GM18951 (cell line): ENCODE measurements around the gene PTPRB.
"Not testable (repeated sequence)": the region's sequence is repeated elsewhere in the genome, so short reads cannot be mapped to it uniquely, and the experiment has no call there.

ENCODE experiments used
- POLR2A ChIP-seq: IDR thresholded peaks from 4 replicates; pipeline ENCODE4 v1.6.1; 2011; ENCODE audit warnings: mild to moderate bottlenecking; ENCODE audit not compliant: insufficient read length, insufficient read depth; ENCODE audit errors: extremely low read depth
- in situ Hi-C: fragments of 300-500 bp; cut with MboI; formaldehyde crosslinking; loops from one replicate; pipeline ENCODE4 v1.12.0; 2022; ENCODE audit warnings: low sequenced_read_pairs, mixed read lengths, inconsistent platforms; ENCODE audit not compliant: unreplicated experiment

The PTPRB gene

GRCh38 chr12:70534466-70534865, 102.8 kb downstream of the PTPRB start:
- TF ChIP-seq POLR2A: no peak
- in situ Hi-C loops: no loop called here

- no peak for TF ChIP-seq POLR2A
- in situ Hi-C loops: no loop called here
Observed at GRCh38 chr12:70529647-70530046, 107.6 kb downstream of the PTPRB start.

GRCh38 chr12:70520847-70521246, 116.4 kb downstream of the PTPRB start:
- TF ChIP-seq POLR2A: no peak
- in situ Hi-C loops: no loop called here

DNA sequence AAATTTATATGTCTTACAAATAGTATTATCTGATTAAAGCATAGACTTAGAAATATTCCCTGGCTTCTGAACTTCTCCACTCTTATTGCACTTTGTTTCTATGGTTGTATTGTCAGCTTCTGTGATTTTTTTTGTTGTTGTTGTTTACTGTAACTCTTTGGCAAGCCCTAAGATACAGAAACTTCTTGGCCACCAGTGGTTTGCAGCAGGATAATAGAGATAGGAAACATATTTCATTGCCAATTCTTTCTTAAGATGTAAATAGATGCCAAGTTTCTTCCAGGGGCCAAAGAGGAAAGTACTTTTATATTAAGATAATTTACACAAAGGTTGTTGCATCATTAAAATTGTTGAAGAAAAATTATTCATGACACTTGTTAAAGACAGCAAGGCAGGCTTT, 123.8 kb downstream of the PTPRB start:
- TF ChIP-seq POLR2A: no peak
- in situ Hi-C loops: no loop called here

DNA sequence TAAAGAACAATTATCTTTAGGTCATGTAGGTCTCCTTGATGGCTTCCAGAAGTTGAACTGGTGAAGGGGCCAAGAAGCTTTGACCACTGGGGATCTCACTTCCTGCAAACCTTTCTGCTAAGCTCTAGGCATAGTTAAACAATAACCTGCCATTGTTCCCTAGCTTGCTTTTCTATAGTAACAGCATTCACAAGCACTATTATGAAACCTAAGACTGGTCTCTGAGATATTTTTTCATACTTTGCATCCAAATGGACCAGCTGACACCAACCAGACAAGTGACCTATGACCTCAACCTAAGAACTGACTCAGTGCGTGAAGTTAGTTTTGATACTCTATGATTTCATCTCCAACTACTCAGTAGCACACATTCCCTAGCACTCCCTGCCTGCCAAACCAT, 129.1 kb downstream of the PTPRB start:
- TF ChIP-seq POLR2A: no peak
- in situ Hi-C loops: no loop called here

GRCh38 chr12:70507442-70507841, 129.8 kb downstream of the PTPRB start:
- no peak for TF ChIP-seq POLR2A
- in situ Hi-C loops: no loop called here

- TF ChIP-seq POLR2A: no peak
- in situ Hi-C loops: no loop called here
Observed at GRCh38 chr12:70497508-70497907, 139.7 kb downstream of the PTPRB start.

DNA sequence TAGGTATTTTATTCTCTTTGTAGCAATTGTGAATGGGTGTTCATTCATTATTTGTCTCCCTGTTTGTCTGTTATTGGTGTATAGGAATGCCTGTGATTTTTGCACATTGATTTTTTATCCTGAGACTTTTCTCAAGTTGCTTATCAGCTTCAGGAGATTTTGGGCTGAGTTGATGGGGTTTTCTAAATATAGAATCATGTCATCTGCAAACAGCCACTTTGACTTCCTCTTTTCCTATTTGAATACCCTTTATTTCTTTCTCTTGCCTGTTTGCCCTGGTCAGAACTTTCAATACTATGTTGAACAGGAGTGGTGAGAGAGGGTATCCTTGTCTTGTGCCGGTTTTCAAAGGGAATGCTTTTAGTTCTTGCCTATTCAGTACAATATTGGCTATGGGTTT, 144.3 kb downstream of the PTPRB start:
- in situ Hi-C loops: not testable (repeated sequence)

- in situ Hi-C loops: not testable (repeated sequence)
Observed at GRCh38 chr12:70490928-70491327, 146.3 kb downstream of the PTPRB start.

- in situ Hi-C loops: no loop called here
- no peak for TF ChIP-seq POLR2A
Observed at GRCh38 chr12:70487440-70487839, 149.8 kb downstream of the PTPRB start.

DNA sequence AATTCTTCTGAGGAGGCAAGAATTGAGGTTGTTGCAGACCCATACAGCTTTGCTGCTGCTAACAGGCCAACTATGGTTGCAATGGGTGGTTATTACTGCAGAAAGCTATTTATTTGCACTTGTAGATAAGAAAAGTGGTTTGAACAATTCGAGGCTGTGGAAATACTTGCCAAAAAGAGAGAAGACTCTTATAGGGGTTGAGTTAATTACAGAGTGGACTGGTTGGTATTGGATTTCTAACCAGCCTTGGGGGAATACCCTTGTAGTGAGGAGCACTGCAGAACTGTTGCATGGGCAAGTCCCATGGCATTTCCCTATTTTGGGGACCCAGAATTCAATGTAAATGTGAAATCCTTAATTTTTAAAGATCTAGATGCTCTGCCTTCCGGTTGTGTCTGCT, 150.6 kb downstream of the PTPRB start:
- in situ Hi-C loops: no loop called here
- TF ChIP-seq POLR2A: no peak

- TF ChIP-seq POLR2A: no peak
Observed at GRCh38 chr12:70485704-70486103, 151.5 kb downstream of the PTPRB start.

GRCh38 chr12:70484464-70484863, 152.8 kb downstream of the PTPRB start:
- in situ Hi-C loops: no loop called here
- TF ChIP-seq POLR2A: no peak

More at GRCh38 chr12:70485704-70486103, 151.5 kb downstream of the PTPRB start:
- in situ Hi-C loops: no loop called here

DNA sequence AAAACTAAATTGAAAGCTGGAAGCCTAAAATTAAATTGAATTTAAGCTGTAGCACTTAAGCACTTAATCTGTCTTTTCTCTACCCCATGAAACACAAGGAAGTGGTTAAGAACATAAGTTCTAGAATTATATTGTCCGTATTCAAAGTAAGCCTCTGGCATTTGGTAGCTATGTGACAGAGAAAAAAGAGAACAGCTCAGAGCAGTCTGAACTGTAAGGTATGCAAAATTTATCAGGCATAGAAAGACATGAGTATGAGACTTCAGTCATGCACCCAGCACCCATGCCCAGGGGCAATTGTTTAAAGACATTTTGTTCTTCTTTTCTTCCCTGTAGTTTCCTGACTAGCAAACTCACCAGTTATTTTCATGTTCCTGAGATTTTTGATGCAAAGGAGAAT, 154.5 kb downstream of the PTPRB start:
- no peak for TF ChIP-seq POLR2A
- in situ Hi-C loops: no loop called here

DNA sequence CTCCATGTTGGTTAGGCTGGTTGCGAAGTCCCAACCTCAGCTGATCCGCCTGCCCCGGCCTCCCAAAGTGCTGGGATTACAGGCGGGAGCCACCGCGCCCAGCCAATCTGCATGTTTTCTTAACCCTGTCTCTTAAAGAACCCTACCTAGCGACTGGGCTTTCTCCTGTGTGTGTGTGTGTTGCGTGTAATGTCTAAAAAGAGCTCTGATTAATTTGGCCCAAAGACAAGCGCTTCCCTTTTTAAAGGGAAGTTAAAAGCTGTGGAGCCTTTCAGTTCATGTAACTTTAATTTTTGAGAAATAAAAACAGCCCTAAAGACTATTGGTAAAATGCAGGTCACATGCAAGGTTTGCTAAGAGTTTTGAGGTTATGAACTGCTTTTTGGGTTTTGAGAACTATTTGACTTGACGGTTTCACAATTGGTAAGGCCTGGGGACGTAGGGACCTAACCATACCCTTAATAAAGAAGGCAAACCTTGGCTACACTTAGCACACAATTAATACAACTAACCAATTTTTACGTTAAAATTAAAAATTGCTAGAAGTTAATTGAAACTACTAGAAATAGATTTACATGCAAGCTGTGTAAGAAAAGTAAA, 167.9 kb downstream of the PTPRB start:
- in situ Hi-C loops: no loop called here

More for the DNA sequence above, 167.9 kb downstream of the PTPRB start:
- TF ChIP-seq POLR2A: no peak
